ENCODE results near the gene PAMR1. TPM values are rescaled to one million over a fixed set of nuclear protein-coding genes. Genes with fewer than 3 reads are reported as not detected.

PAMR1 gene
- total RNA-seq, 1 donor = 49.9 TPM

DNA sequence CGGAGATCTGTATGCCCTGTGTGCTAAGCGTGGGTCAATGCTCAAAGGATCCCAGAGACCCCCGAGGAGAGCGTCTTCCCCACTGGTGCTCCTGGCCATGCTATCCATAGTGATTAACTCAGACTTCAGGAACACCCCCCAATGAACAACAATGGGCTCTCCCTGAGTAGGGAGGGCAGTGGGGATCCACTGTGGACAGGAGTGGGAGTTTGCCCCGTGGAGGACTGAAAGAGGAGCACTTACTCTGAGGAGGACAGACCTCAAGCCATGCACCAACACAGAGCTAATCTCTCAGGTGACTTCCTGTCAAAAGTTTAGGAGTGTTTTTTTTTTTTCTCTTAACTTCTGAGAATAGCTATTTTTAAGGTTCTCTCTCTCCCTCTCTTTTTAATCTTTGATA, 130.5 kb downstream of the PAMR1 start:
- Histone ChIP-seq H3K27me3 (ENCODE audit: insufficient read depth, low read length) (no peaks in the 10 kb centered on the region), H2AFZ (ENCODE audit: low read length) (no peak overlapping the region), H3K27ac (ENCODE audit: low read depth, low read length) (no peak overlapping the region), H3K4me1 (ENCODE audit: insufficient read depth, low read length) (peaks cover 21% of the 10 kb centered on the region), H3K36me3 (ENCODE audit: insufficient read depth, low read length) (no peaks in the 10 kb centered on the region), H3K9me3 (ENCODE audit: low read depth, low read length) (no peaks in the 10 kb centered on the region), H3K4me2 (ENCODE audit: insufficient read depth, low read length) (no peak overlapping the region), H4K20me1 (ENCODE audit: insufficient read depth, low read length) (no peaks in the 10 kb centered on the region), H3K4me3 (ENCODE audit: insufficient read depth, low read length) (no peak overlapping the region), H3K79me2 (ENCODE audit: insufficient read depth, low read length) (no peaks in the 10 kb centered on the region)
- DNase-seq (ENCODE audit: insufficient read length, low spot score, missing footprints) = no peak
- no peak for TF ChIP-seq CTCF (IDR thresholded peaks at IDR 0.05; ENCODE audit: extremely low read depth, low read depth, low read length)

- Histone ChIP-seq H3K36me3 (ENCODE audit: insufficient read depth, low read length) (no peaks in the 10 kb centered on the region), H3K4me1 (ENCODE audit: insufficient read depth, low read length) (peaks cover 15% of the 10 kb centered on the region), H3K27ac (ENCODE audit: low read depth, low read length) (no peak overlapping the region), H3K4me2 (ENCODE audit: insufficient read depth, low read length) (no peak overlapping the region), H3K79me2 (ENCODE audit: insufficient read depth, low read length) (no peaks in the 10 kb centered on the region), H3K27me3 (ENCODE audit: insufficient read depth, low read length) (no peaks in the 10 kb centered on the region), H3K9me3 (ENCODE audit: low read depth, low read length) (no peaks in the 10 kb centered on the region), H3K4me3 (ENCODE audit: insufficient read depth, low read length) (no peak overlapping the region), H4K20me1 (ENCODE audit: insufficient read depth, low read length) (no peaks in the 10 kb centered on the region), H2AFZ (ENCODE audit: low read length) (no peak overlapping the region)
- no peak for TF ChIP-seq CTCF (IDR thresholded peaks at IDR 0.05; ENCODE audit: extremely low read depth, low read depth, low read length)
- no peak for DNase-seq (ENCODE audit: insufficient read length, low spot score, missing footprints)
Observed at GRCh38 chr11:35393098-35393497, 132.3 kb downstream of the PAMR1 start.

GRCh38 chr11:35391922-35392688, 133.3 kb downstream of the PAMR1 start:
- Histone ChIP-seq H3K27ac (ENCODE audit: low read depth, low read length) (no peak overlapping the region), H3K36me3 (ENCODE audit: insufficient read depth, low read length) (no peaks in the 10 kb centered on the region), H3K4me1 (ENCODE audit: insufficient read depth, low read length) (peaks cover 15% of the 10 kb centered on the region), H3K4me3 (ENCODE audit: insufficient read depth, low read length) (no peak overlapping the region), H3K4me2 (ENCODE audit: insufficient read depth, low read length) (peak overlapping the region; percentile 60), H2AFZ (ENCODE audit: low read length) (no peak overlapping the region), H3K9me3 (ENCODE audit: low read depth, low read length) (no peaks in the 10 kb centered on the region), H3K27me3 (ENCODE audit: insufficient read depth, low read length) (no peaks in the 10 kb centered on the region), H3K79me2 (ENCODE audit: insufficient read depth, low read length) (no peaks in the 10 kb centered on the region), H4K20me1 (ENCODE audit: insufficient read depth, low read length) (no peaks in the 10 kb centered on the region)
- DNase-seq (ENCODE audit: insufficient read length, low spot score, missing footprints) = peak; percentile 69
- TF ChIP-seq CTCF (IDR thresholded peaks at IDR 0.05; ENCODE audit: extremely low read depth, low read depth, low read length) = peak; percentile 90

DNA sequence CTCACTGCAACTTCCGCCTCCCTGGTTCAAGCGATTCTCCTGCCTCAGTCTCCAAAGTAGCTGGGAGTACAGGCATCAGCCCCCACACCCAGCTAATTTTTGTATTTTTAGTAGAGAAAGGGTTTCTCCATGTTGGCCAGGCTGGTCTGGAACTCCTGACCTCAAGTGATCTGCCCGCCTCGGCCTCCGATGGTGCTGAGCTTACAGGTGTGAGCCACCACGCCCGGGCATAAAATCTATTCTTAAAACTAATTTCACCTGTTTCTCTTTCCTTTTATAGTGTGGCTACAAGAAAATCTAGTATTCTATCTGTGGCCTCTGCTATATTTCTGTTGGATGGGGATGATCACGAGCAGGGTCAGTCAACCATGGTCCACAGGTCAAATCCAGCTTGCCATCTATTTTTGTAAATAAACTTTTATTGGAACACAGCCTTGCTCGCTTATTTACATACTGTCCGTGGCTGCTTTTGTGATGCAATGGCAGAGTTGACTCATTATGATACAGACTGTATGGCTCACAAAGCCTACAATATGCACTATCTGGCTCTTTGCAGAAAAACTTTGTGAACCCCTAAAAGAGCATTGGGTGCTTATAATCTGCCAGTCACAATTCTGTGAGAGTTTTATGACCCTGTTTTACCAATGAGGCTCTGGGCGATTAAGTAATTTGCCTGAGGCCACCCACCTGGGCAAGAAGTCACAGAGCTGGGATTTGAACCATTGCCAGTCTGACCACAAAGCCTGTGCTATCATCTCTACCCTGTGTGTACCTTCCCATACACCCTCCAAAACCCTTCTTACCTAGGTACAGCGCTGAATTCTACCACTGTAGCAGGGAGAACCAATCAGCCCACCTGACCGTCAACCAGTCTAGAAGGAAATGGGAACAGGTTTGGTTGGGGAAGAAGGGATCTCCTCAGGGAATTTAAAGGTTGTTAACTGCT, 134.4 kb downstream of the PAMR1 start:
- H3K27ac ChIP-seq (ENCODE audit: low read depth, low read length) = no peak overlapping the region

More for the DNA sequence above, 134.4 kb downstream of the PAMR1 start:
- Histone ChIP-seq H2AFZ (ENCODE audit: low read length) (no peak overlapping the region), H3K4me1 (ENCODE audit: insufficient read depth, low read length) (peaks cover 15% of the 10 kb centered on the region), H4K20me1 (ENCODE audit: insufficient read depth, low read length) (no peaks in the 10 kb centered on the region), H3K9me3 (ENCODE audit: low read depth, low read length) (no peaks in the 10 kb centered on the region), H3K79me2 (ENCODE audit: insufficient read depth, low read length) (no peaks in the 10 kb centered on the region), H3K4me2 (ENCODE audit: insufficient read depth, low read length) (peak overlapping the region; percentile 29), H3K27me3 (ENCODE audit: insufficient read depth, low read length) (no peaks in the 10 kb centered on the region), H3K36me3 (ENCODE audit: insufficient read depth, low read length) (no peaks in the 10 kb centered on the region), H3K4me3 (ENCODE audit: insufficient read depth, low read length) (no peak overlapping the region)
- TF ChIP-seq CTCF (IDR thresholded peaks at IDR 0.05; ENCODE audit: extremely low read depth, low read depth, low read length) = no peak
- DNase-seq (ENCODE audit: insufficient read length, low spot score, missing footprints) = no peak
